Spleen (tissue), 11 donors: ENCODE data around the gene HOXC5. TPM values are rescaled to one million over a fixed set of nuclear protein-coding genes. Genes with fewer than 3 reads are reported as not detected.

ENCODE experiments used
- DNase-seq: peaks from one replicate; pipeline ENCODE4 v3.0.0-alpha.2; 2020
- H3K27ac ChIP-seq, 8 donors: fragments of 200-600 bp; sonication (generic) in 7 of 8; 1 replicate in 4 of 8; 2 replicates in 4 of 8; pipeline versions ENCODE4 v1.5.0 to v1.8.0; 2016 to 2021; ENCODE audit warnings: inconsistent platforms in 4 of 8, mild to moderate bottlenecking in 4 of 8, moderate library complexity in 1 of 8
- H3K27me3 ChIP-seq, 7 donors: fragments of 200-600 bp; sonication (generic) in 6 of 7; replicated peaks in 1 of 7; 1 replicate in 4 of 7; 2 replicates in 3 of 7; pipeline versions ENCODE4 v1.5.0 to v1.8.0; 2016 to 2021; ENCODE audit warnings: inconsistent platforms in 3 of 7, mild to moderate bottlenecking in 1 of 7
- H3K36me3 ChIP-seq, 6 donors: fragments of 200-600 bp; sonication (generic) in 5 of 6; 1 replicate in 4 of 6; 2 replicates in 2 of 6; pipeline versions ENCODE4 v1.5.0 to v1.8.0; 2016 to 2021; ENCODE audit warnings: inconsistent platforms in 2 of 6
- H3K4me1 ChIP-seq, 6 donors: fragments of 200-600 bp; sonication (generic) in 5 of 6; 1 replicate in 3 of 6; 2 replicates in 3 of 6; pipeline versions ENCODE4 v1.5.0 to v1.8.0; 2016 to 2021; ENCODE audit warnings: inconsistent platforms in 3 of 6
- H3K4me3 ChIP-seq, 8 donors: fragments of 200-600 bp; sonication (generic) in 7 of 8; 1 replicate in 4 of 8; 2 replicates in 4 of 8; pipeline versions ENCODE4 v1.5.0 to v1.8.0; 2016 to 2021; ENCODE audit warnings: inconsistent platforms in 4 of 8, mild to moderate bottlenecking in 4 of 8, moderate library complexity in 2 of 8
- H3K9me3 ChIP-seq, 8 donors: fragments of 200-600 bp; sonication (generic) in 7 of 8; 1 replicate in 4 of 8; 2 replicates in 4 of 8; pipeline versions ENCODE4 v1.5.0 to v1.8.0; 2016 to 2021; ENCODE audit warnings: inconsistent platforms in 4 of 8
- CTCF ChIP-seq, 11 experiments: fragments of 200-600 bp in 7 of 11; fragments of 450-650 bp in 4 of 11; sonication (generic) in 4 of 11; IDR thresholded peaks in 8 of 11; conservative IDR thresholded peaks in 3 of 11; 1 replicate in 7 of 11; 2 replicates in 4 of 11; pipeline versions ENCODE4 v1.4.0 to v1.8.0; 2016 to 2021; ENCODE audit warnings: antibody characterized with exemption in 11 of 11, inconsistent platforms in 4 of 11, mild to moderate bottlenecking in 1 of 11
- POLR2A ChIP-seq, 3 donors: fragments of 450-650 bp; IDR thresholded peaks; one replicate each; pipeline ENCODE4 v1.5.1; 2017; ENCODE audit warnings: antibody characterized with exemption in 3 of 3, mild to moderate bottlenecking in 1 of 3
- POLR2AphosphoS5 ChIP-seq, 3 donors: sonication (generic); formaldehyde crosslinking; IDR thresholded peaks; one replicate each; pipeline ENCODE4 v1.5.1; 2017; ENCODE audit warnings: antibody characterized with exemption in 3 of 3
- WGBS, 5 donors: extraction: QIAGEN DNeasy Blood & Tissue Kit in 3 of 5; methylation state at CpG; one replicate each; pipeline versions ENCODE4 v1.1.5 to v1.1.7; 2013 to 2018; 5-methylcytosine and 5-hydroxymethylcytosine counted together
- intact Hi-C: fragments of 100-400 bp; cut with DNase I; formaldehyde crosslinking; loops from one replicate; pipeline ENCODE4 v1.15.0; 2023; ENCODE audit warnings: low total_unique reads
- polyA plus RNA-seq, 3 donors: library from polyadenylated mRNA; stranded (reverse); fragments of 200-250 nt; gene quantifications; one replicate each; pipeline ENCODE4 v1.2.1, GENCODE V29; 2013
- total RNA-seq, 7 donors: library from RNA; depleted of rRNA in 3 of 7; stranded (reverse); fragments of >200 nt in 3 of 7; fragmentation: NEBNext Ultra II Directional in 4 of 7; extraction: Animal tissue kit (Norgen Biotek cat#: 25700) in 4 of 7; gene quantifications; one replicate each; pipeline versions ENCODE4 v1.1.0 to v1.2.1, GENCODE V29; 2016 to 2021
- donor health status: healthy with polysubstance abuse.
- donor health status: DM: no; HTN: no; CAD: no; lungs with moderate emphysema.
- donor health status: DM: no; HTN: no; CAD: no.
- donor health status: Bipolar disorder and iron deficiency.
- donor health status: healthy.
- donor health status: DM: no; HTN: no; CAD: no.
- donor health status: DM: yes; HTN: yes; CAD: no.

HOXC5 gene
- total and polyA plus RNA-seq, 10 donors: 0.06 TPM; not detected in 9

DNA sequence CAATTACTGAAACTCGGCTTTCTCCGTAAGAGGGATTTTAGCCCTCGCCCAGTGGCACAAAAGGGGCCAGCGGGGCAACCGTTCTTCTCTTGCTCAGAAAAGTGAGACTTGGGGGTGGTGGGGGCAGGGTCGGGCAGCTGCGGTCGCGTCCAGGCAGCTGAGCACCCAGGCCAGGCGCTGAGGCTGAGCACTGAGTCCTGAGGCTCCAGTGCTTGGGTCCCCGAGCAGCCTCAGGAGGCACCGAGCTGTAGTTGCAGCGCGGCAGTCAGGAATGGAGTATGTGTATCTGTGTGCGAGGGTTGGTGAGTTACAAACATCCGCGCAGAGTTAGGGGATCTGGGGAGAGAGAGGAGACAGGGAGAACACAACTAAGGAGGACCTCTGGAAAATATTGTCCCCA lies 8.7 kb upstream of the HOXC5 start:
- no peak overlapping the region for H3K27ac ChIP-seq
- TF ChIP-seq POLR2AphosphoS5 (IDR thresholded peaks at IDR 0.05) (no peak), POLR2A (IDR thresholded peaks at IDR 0.05) (no peak), CTCF (IDR thresholded peaks at IDR 0.05 in 8 of 11, conservative IDR thresholded peaks at IDR 0.05 in 3 of 11) (no peak)
- no peaks in the 10 kb centered on the region for H3K36me3 ChIP-seq
- H3K9me3 ChIP-seq: no peaks in the 10 kb centered on the region
- peaks cover 0 to 29% (median 10%) of the 10 kb centered on the region in 6 donors for H3K4me1 ChIP-seq
- intact Hi-C loops: no loop called here
- DNase-seq: peak; percentile 51
- no peak overlapping the region for H3K4me3 ChIP-seq
- 24 to 59% (median 40%) methylated on average over 14 to 17 of the region's 17 CpGs for WGBS, 5 donors
- peaks cover 16 to 100% (median 80%) of the 10 kb centered on the region in 7 donors for H3K27me3 ChIP-seq

- Histone ChIP-seq H3K4me3 (no peak overlapping the region), H3K4me1 (peaks cover 0 to 27% (median 8%) of the 10 kb centered on the region in 6 donors), H3K27ac (no peak overlapping the region), H3K36me3 (no peaks in the 10 kb centered on the region), H3K27me3 (peaks cover 16 to 100% (median 81%) of the 10 kb centered on the region in 7 donors), H3K9me3 (no peaks in the 10 kb centered on the region)
- TF ChIP-seq CTCF (IDR thresholded peaks at IDR 0.05 in 8 of 11, conservative IDR thresholded peaks at IDR 0.05 in 3 of 11) (no peak), POLR2AphosphoS5 (IDR thresholded peaks at IDR 0.05) (no peak), POLR2A (IDR thresholded peaks at IDR 0.05) (no peak)
- intact Hi-C loops: no loop called here
- WGBS, 5 donors: 45 to 53% (median 48%) methylated on average over 5 of the region's 5 CpGs
- DNase-seq: peak; percentile 20
Measured at GRCh38 chr12:54024581-54025305, 8.1 kb upstream of the HOXC5 start.

DNA sequence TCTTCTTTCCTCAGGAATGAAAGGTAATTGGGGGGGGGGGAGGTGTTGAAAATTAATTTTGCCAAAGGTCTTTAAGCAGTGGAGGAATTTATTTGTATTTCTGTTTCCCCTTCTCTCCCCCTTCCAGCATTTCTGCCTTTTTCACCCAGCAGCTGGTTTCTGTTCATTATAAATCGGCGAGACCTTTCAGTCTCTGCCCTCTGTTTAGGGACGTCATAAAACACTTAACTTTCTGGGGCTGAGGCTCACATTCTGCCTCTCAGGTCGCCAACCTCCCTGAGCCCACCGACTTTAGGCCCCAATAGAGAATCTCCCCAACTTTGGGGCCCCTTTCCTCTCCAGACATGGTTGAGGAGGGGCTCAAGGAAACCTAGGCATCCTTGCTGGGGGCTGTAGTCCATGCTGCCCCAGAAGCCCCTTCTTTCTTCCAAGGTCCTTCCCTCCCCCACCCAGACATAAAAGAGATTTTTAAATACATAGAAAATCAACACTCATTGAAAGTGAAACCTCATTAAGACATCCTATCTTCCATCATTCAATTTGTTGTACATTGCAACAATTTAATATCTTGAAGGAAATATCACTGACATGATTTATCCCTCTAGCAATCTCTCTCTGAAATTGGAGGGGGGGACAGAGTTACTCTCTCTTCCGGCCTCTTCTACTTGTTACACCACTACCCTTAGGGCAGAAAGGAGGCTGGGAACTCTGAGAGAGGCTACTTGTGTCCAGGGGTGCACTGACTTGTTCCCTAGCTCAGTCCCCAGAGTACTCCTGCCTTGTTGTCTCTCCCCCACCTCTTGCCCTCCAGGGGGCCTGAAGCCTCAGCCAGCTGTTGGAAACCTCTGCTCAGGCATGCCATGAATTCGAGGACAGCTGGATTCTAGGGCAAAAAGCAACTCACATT lies 7.1 kb upstream of the HOXC5 start:
- H3K27me3 ChIP-seq: peaks cover 16 to 100% (median 90%) of the 10 kb centered on the region in 7 donors

More for the DNA sequence above, 7.1 kb upstream of the HOXC5 start:
- Histone ChIP-seq H3K4me1 (peaks cover 0 to 30% (median 7%) of the 10 kb centered on the region in 6 donors), H3K4me3 (no peak overlapping the region), H3K36me3 (no peaks in the 10 kb centered on the region), H3K9me3 (no peaks in the 10 kb centered on the region), H3K27ac (no peak overlapping the region)
- TF ChIP-seq CTCF (IDR thresholded peaks at IDR 0.05 in 8 of 11, conservative IDR thresholded peaks at IDR 0.05 in 3 of 11) (no peak), POLR2A (IDR thresholded peaks at IDR 0.05) (no peak), POLR2AphosphoS5 (IDR thresholded peaks at IDR 0.05) (no peak)
- WGBS, 5 donors: 22 to 26% (median 25%) methylated on average over 7 of the region's 7 CpGs
- intact Hi-C loops: no loop called here
- no peak for DNase-seq
